ENCODE data around the gene ELL3.
"Not testable (repeated sequence)": the region's sequence is repeated elsewhere in the genome, so short reads cannot be mapped to it uniquely, and the experiment has no call there.

ELL3 gene

DNA sequence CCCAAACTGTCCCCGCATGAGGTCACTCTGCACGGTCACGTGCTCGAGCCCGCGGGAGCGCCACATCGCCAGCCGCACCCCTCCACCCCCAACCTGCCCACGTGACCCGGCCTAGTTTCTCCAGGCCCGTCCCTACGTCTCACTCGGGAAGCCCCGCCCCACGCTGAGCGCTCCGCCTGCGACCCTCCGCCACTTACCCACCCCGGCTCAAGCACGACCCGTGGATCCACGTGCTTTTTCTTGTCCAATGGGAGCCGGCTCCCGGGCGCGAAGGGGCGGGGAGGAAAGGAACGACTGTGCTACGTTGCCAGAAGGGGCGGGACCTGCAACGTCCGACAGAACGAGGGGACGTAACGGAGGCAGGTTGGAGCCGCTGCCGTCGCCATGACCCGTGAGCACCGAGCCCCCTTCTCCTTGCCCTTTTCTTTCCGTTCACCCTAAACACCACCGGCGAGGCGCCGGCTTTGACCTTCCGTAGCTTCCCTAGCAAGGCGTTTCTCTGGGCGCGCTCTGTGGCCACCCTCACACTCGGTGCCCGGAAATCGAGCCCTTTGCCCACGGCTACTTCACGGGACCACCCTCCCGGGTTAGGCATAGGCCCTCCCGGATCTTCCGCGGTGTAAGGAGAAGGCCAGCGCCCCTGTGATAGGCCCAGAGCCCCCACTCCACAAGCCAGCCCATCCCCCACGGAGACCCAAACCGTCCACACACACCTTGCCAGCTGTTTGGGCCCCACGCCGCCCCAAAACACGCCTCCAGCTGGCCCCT, 15.4 kb upstream of the ELL3 start, which contains the start of gene SERF2:
Gene SERF2 (plus strand): TSS at position 328 of the 768 bp plus-strand sequence. CDS start 57 bp downstream, at position 385.
- DNase-seq: peak; percentile 100

DNA sequence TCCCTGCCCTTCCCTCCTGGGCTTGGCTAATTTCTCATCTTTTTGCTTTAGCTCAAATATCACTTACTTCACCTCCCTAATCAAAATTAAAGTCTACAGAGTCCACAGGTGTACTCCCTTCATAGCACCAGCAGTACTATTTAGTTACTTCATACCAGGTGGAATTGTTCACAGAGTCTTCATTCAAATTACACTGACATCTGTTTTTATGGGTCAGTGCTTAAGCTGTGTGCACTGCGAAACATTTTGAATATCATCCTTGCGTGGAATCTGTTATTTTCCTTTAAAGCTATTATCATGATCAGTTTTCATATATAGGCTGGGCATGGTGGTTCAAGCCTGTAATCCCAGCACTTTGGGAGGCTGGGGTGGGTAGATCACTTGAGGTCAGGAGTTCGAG, 12.6 kb upstream of the ELL3 start:
- DNase-seq: no peak

DNA sequence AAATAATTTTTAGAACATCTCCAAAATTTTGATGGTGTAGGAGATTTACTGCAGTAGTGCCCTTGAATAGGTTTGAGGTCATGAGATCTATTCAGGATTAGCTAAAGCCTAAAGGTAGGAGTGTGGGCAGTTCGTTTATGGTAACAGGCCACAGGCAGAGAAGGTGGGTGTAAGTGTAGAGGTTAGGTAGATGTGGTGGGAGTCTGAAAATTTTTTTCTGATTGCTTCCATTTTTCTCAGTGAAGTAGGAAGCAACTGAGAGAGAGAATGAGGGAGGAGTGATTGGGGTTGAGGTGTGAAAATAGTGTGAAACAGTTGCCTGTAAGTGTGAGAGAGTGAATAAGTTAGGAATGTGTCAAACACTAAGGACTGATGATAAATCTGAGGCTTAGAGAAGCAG, 2.2 kb upstream of the ELL3 start:
- DNase-seq: no peak

DNA sequence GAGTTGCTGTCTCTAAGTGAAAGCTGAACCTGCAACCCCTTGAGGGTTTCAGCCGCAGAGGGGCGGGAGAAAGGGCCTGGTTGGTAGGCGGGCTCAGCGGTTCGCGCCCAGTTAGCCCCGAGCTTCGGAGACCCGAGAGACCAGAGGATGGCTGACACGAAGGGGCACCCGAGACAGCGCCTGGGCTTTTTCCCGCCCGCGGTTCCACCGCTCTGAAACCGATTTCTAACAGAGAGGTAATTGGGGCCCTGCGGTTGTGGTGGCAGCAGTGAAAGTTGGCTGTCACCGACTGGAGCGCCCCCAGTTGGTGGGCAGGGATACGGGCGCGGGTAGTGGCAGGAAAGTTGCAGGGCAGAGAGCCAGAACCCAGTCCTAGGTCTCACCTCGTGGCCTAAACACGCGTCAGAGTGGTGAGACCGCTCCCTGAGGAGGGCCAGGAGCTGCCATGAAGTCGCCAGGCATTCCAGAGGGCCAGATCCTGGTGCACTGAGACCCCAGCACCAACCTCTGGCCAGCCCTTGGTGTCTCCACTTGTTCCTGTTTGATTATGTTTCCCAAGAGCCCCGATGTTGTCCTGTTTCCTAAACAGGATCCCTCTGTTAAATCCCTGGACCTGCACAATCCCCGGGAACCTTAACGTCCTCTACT, 625 bp upstream of the ELL3 start:
- DNase-seq: peak; percentile 88

DNA sequence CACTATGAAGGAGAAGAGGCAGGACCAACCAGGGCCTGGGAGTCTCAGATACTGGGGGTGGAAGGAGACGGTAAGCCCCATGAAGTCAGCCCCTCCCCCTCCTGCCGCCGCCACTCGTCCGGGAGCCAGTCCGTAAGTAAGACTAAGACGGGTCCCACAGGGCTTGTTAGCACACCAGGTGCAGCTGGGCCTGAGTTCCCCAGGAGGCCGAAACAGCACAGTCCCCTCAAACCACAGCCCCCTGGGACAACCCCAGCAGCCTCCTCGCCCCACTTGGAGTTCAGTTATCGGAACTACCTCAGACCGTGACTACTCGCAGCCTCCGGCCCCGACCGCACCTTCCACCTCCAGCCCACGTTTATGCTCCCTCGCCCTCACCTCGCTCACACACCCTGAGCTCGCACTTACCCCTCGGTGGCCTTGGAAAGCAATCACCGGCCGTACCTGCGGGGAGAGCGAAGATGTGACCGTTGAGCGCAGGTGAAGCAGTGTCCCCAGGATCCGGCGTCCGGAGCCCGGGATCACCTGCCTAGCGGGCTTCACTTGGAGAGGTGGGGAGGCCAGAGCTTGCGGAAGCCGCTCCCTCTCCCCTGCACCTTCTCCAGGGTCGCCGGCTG, 557 bp downstream of the ELL3 start:
- no peak for DNase-seq

DNA sequence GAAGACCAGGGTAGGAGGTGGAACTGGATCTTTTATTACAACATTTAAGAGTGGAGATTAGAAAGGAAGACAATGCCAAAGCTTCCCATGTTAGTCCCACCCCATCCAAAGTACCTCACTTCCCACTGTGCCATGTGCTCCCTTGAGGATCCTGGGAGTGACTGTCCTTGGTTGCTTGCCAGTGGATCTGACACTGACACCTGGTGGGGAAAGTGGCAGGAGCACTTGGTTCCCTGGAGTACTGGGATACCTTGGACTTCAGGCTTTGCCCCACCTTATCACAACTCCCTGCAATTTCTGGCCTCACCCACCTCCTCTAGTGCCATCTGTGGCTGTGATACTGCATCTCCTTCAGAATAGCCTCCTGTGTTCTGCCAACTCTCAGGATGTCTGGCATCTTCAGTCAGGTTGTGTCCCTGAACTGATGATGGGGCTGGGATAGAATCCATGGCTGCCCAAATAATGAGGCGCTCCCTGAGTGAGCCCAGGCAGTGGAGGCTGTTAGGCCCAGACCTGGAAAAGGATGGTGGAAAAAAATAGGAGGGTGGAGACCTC, 1.3 kb downstream of the ELL3 start:
- DNase-seq: no peak

DNA sequence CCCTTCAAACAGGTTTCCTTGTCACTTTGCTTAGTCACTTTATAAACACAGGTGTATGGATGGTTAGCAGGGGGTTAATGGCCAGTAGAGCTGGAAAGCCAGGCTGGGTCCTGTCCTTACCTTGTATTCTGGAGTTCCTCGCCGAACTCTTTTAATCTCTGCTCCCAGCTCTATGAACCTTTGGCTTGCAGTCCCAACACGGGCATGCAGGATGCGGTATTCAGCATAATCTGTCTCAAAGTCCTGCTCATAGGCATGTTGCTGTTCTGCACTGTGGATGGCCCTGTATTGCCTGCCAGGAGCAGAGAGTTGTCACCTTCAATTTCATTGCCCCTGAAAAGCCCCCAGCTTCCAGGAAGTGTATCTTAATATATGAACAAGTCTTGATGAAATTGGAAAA, 2.7 kb downstream of the ELL3 start:
- no peak for DNase-seq

DNA sequence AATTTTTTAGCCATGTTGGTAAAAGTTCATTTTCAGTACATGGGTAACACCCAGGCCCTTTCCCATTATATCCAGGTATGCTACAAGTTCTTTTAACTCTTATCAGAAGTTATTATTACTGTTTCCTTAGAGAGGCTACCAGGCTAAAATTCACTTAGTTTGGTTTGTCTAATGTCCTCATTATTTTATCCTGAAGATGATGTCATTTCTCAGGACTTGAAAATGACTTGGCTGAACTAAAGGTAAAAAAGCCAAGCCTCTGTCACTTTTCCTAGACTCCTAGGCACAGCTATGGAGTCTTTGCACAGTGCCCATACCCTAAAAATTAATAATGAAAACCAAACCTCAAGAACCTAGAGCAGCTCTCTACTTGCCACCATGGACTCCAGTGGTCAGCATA, 4.1 kb downstream of the ELL3 start:
- DNase-seq: no peak

DNA sequence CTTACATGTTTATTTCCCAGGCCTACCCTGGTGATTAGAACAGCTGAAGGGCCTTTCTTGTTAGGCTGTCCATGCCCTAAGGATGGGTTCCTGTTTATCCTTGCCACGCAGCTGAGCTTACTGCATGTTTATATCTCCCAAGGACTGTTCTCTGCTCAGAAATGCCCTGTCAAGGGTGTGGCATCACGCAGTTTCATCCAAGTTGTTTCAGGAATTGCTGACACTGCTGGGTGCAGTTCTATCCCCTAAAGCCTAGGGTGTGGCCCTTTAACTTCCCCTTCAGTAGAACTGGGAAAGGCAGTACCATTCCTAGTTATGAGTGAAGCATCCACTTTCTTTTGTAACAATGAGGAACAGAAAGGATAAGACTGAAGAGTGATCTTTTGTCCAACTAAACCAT, 5.0 kb downstream of the ELL3 start:
- no peak for DNase-seq

DNA sequence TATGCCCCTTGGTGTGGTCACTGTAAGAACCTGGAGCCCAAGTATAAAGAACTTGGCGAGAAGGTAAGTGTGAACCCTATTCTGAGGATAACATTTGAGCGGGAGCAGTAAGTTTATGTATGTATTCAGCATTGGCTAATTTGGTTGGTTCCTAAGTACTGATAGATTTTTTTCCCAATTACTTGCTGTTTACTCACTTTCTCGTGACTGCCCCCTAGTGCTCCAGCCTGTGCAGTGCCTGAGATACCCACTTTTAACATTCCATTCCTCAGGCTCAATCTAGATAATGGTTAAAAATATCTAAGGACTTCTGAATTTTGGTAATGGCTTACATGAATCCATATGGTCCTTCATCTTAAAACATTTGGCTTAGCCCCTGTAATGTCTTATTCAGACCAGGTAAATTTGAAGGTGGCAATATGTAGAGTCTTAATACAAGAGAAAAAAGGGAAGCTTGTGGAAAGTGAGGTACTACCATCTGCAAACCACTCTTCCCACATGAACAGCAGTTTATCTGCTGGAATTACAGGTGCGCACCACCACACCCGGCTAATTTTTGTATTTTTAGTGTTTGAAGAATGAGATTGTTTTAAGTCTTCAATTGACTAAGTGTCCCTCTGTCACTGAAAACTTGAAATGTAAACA, 7.1 kb downstream of the ELL3 start:
- DNase-seq: peak; percentile 62

DNA sequence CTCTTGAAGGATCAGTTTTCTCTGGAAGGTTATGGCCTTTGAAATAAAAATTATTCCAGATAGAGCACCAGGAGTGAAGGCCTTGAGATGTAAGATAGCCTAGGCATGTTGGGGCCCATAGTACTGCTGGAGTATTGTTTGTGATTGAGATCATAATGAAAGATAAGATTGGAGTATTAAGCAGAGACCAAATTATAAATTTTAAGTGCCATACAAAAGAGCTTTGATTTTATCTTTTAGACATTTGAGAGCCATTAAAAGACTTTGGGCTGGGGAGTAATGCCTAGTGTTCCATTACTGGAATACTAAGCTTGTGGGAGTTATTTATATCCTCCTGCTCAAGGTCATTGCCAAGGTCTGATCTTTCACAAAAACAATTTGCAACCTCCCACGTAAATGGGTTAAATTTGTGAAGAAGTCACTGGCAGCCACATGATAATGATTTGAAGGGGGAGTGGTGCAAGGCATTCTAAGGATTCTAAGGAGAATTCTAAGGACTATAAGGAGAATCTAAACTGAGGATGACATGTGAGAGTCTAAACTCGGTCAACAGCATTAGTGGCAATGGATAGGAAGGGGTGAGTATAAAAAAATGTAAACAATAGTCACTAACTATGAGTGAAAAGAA, 12.8 kb downstream of the ELL3 start:
- DNase-seq: no peak

DNA sequence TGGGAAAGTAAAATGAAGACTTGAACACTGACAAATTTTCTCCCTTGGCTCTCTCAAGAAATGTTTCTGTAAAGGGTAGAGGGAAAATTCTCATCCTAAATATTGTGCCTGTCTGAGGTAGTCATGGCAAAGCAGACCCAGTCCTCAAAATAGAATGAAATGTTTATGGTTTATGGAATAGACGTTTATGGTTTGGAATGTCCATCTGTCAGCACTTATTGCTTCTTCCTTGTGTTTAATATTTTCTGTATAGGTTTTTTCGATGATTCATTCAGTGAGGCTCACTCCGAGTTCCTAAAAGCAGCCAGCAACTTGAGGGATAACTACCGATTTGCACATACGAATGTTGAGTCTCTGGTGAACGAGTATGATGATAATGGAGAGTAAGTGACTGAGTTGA, 13.9 kb downstream of the ELL3 start:
- no peak for DNase-seq

DNA sequence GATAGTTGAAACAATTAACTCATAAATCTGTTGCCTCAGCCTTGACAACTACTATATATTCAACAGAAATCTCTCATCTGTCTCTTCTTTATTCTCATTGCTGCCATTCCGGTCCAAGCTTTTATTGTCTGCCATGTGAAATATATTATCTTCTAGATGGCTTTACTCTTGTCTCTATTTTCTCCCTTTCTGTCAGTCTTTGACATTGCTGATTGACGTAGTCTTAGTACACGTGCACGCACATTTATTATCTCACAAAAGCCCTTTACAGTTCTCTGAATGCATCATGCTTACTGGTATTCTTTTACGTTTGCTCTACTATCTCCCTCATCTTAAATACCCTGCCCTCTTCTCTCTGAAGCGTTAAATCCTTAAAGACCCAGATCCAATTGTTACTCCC, 24.9 kb downstream of the ELL3 start:
- no peak for DNase-seq

DNA sequence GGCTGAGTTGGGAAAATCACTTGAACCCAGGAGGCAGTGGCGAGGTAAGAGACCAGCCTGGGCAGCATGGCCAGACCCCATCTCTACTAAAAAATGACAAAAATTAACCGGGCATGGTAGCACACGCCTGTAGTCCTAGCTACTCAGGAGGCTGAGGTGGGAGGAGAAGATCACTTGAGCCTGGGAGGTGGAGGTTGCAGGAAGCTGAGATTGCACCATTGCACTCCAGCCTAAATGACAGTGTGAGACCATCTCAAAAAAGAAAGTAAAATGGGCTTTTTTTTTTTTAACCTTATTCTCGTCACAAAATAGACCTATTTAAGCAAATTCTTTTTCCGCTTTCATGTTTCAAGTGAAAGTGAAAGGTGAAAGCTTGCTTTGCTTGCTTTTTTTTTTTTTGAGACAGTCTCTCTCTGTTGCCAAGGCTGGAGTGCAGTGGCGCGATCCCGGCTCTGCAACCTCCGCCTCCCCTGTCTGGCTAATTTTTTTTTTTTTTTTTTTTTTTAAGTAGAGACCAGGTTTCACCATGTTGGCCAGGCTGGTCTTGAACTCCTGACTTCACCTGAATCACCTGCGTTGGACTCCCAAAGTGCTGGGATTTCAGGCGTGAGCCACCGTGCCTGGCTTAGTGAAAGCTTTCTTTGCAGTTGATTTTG, 26.9 kb downstream of the ELL3 start:
- peak; percentile 71 for DNase-seq

DNA sequence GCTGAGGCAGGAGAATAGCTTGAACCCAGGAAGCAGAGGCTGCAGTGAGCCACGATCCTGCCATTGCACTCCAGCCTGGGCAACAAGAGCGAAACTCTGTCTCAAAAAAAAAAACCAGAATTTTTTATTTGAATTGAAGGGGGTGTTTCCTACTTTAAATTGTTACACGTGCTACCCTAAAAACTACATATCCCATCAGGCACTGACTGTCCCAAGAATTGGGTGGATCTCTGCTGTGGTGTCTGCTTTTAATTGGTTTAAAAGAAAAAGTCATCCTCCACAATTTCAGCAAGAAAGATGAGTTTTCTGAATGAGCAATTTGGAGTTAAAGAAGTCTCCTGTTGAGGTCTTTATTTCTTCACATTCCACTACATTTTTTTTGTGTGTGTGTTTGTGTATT, 28.4 kb downstream of the ELL3 start:
- DNase-seq: peak; percentile 46

DNA sequence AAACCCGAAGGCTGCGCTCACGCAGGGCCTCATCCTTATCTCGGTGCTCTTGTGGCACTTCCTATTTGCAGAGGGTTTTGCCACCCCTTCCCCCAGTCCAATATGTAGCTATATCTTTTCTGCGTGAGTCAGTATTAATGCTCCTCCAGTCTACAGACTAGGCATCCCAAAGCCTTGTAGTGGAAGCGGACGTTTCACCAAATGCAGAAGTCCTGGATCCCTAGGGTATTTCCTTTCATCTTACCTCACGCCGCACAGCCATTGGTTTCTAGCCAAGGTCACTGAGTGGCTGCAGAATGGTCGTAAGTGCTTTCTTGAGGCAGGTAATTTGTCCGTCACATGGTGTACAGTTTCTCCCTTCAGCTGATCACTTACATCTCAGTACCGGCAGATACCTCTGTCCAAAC, 29.9 kb downstream of the ELL3 start:
- peak; percentile 36 for DNase-seq

DNA sequence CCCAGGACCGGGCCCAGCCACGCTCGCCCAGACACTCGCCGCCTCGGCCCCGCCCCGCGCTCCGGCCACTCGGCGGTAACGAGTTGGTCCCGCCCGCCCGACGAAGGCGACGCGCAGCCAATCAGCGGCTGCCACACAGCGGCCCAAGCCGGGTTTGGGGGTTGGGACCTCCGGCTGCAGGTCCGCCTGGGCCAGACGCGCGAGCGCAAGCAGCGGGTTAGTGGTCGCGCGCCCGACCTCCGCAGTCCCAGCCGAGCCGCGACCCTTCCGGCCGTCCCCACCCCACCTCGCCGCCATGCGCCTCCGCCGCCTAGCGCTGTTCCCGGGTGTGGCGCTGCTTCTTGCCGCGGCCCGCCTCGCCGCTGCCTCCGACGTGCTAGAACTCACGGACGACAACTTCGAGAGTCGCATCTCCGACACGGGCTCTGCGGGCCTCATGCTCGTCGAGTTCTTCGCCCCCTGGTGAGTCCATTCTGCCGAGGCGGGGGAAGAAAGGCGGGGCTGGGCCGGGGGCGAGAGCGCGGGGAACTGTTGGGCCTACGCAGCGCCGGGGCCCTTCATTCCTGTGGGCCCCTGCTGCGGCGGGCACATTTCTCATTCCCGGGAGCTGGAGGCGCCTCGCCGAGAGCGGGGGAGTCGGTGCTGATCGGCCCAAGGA, 30.4 kb downstream of the ELL3 start, which contains the start of gene PDIA3:
Gene PDIA3 (plus strand): TSS at position 194 of the 658 bp plus-strand sequence. CDS start 102 bp downstream, at position 296.
- DNase-seq: peak; percentile 97

DNA sequence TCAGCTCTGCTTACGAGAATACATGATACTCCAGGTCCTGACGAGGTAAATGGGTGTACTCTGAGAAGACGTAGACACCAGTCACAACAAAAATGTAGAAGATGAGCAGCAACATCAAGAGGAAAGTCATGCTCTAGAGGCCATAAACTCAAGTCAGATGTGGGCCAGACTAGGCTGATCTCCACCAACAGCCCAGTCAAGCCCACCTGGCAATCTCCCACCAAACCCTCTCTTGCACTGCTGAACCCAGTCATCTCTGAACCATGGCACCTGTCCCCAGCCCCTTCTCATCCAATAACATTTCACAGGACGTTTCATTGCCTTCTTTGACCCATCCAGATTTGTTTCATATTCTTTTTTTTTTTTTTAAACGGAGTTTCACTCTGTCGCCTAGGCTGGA, 41.4 kb downstream of the ELL3 start:
- no peak for DNase-seq

DNA sequence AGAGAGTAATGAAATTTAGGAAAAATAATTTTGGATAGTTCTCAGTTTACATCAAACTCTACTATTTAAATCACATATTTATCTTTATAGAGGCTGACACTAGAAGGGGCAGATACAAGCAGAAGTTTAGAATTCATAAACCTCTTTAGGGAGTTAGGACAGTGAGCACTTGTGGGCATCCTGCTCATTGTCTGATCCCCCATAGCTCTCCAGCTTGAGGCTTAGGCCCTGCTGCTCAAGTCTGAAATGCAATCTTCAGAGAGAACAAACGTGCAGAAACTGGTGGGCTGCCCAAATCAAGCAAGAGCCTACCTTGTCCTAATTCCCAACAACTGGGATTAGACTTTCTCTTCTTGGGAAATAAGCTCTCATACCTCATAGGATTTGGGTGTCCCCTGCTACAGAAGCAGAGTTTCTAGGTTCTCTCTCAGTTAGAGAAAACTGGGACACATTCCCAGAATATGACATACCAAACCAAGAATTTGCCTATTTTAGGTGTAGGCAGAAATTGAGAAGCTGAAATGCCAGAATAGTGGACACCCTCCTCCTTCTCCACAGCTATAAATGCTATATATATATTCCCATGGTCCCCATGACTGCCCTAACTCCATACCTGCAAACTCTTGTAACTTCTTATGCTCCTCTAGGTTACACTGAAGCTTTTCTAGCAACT, 48.6 kb downstream of the ELL3 start:
- not testable (repeated sequence) for DNase-seq

DNA sequence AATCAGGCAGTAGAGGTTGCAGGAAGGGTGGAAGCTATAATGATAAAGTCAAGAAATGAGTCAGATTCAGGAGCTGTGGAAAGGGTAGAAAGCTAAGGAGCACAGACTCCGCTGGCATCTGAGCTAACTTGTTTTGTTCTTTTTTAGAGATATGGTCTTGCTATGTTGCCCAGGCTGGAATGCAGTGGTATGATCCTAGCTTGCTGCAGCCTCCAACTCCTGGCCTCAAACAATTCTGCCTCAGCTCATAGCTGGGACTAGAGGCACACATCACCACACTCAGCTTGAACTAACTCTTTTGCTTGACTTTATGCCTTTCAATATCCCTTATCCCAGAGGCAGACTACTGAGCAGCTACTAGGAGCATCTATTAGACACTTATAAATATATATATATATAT, 50.5 kb downstream of the ELL3 start:
- DNase-seq: not testable (repeated sequence)

DNA sequence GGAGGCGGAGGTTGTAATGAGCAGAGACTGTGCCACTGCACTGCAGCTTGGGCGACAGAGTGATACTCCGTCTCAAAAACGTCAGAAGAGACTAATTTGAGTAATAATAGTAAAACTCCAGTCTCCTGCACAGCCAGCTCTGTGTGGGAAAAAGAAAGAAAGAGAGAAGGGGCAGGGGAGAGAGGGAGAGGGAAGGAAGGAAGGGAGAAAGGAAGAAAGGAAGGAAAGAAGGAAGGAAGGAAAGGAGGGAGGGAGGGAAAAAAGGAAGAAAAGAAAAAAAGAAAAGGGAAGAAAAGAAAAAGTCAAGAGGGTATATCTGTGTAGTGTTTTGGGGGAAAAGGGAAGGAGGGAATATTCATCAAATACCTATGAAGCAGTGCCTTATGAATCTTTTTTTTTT, 53.6 kb downstream of the ELL3 start:
- no peak for DNase-seq

Data from activated CD4-positive, alpha-beta T cell treated with anti-CD3 and anti-CD28 coated beads, Interleukin-2, Interleukin-6, amounts not matched to agents 100 ng/mL and 50 ng/mL, durations not matched to agents 16 hours and 8 hours (primary cell).